ENCODE data around the gene MEGF8.

Gene MEGF8

GRCh38 chr19:42356686-42357085 lies 31.3 kb downstream of the MEGF8 start:
- DNase-seq (ENCODE audit: low read depth, low spot score), result no peak
- H3K4me1 ChIP-seq (ENCODE audit: control insufficient read depth, insufficient read depth, low read length), result no peaks in the 10 kb centered on the region
- no peak overlapping the region for H3K4me3 ChIP-seq (ENCODE audit: low read length)
- H3K27ac ChIP-seq (ENCODE audit: low read length), result no peak overlapping the region
- no peaks in the 10 kb centered on the region for H3K9me3 ChIP-seq (ENCODE audit: control insufficient read depth, insufficient read depth, low read length)
- no CpG with 5 or more reads among the region's 15 CpGs for whole genome bisulfite sequencing (ENCODE audit: insufficient coverage, insufficient read length)
- H3K36me3 ChIP-seq (ENCODE audit: control insufficient read depth, insufficient read depth, low read length), result peaks cover 11% of the 10 kb centered on the region; the same call in 1 of the 2 replicates
- no peaks in the 10 kb centered on the region for H3K27me3 ChIP-seq (ENCODE audit: control insufficient read depth, insufficient read depth, low read length)

GRCh38 chr19:42357290-42357689 lies 31.9 kb downstream of the MEGF8 start:
- Histone ChIP-seq H3K27me3 (ENCODE audit: control insufficient read depth, insufficient read depth, low read length) (no peaks in the 10 kb centered on the region), H3K4me1 (ENCODE audit: control insufficient read depth, insufficient read depth, low read length) (no peaks in the 10 kb centered on the region), H3K27ac (ENCODE audit: low read length) (no peak overlapping the region), H3K36me3 (ENCODE audit: control insufficient read depth, insufficient read depth, low read length) (peaks cover 11% of the 10 kb centered on the region; the same call in 1 of the 2 replicates), H3K9me3 (ENCODE audit: control insufficient read depth, insufficient read depth, low read length) (no peaks in the 10 kb centered on the region), H3K4me3 (ENCODE audit: low read length) (no peak overlapping the region)
- WGBS (ENCODE audit: insufficient coverage, insufficient read length), result no CpG with 5 or more reads among the region's 12 CpGs
- no peak for DNase-seq (ENCODE audit: low read depth, low spot score)

- peaks cover 13% of the 10 kb centered on the region for H3K36me3 ChIP-seq (ENCODE audit: control insufficient read depth, insufficient read depth, low read length)
- no peaks in the 10 kb centered on the region for H3K4me1 ChIP-seq (ENCODE audit: control insufficient read depth, insufficient read depth, low read length)
- peak; percentile 31 for DNase-seq (ENCODE audit: low read depth, low spot score)
- no peak overlapping the region for H3K4me3 ChIP-seq (ENCODE audit: low read length)
- no peak overlapping the region for H3K27ac ChIP-seq (ENCODE audit: low read length)
- H3K27me3 ChIP-seq (ENCODE audit: control insufficient read depth, insufficient read depth, low read length), result no peaks in the 10 kb centered on the region
- WGBS (ENCODE audit: insufficient coverage, insufficient read length), result no CpG with 5 or more reads among the region's 16 CpGs
- H3K9me3 ChIP-seq (ENCODE audit: control insufficient read depth, insufficient read depth, low read length), result 0 out of 2 replicates have a peak, but pooled peaks cover 2% of the 10 kb centered on the region
These were observed 35.5 kb downstream of the MEGF8 start for GRCh38 chr19:42360787-42361544.

GRCh38 chr19:42361545-42361910 lies 36.1 kb downstream of the MEGF8 start:
- H3K4me3 ChIP-seq (ENCODE audit: low read length), result no peak overlapping the region
- H3K9me3 ChIP-seq (ENCODE audit: control insufficient read depth, insufficient read depth, low read length), result 0 out of 2 replicates have a peak, but pooled peaks cover 2% of the 10 kb centered on the region
- no peaks in the 10 kb centered on the region for H3K4me1 ChIP-seq (ENCODE audit: control insufficient read depth, insufficient read depth, low read length)
- no peaks in the 10 kb centered on the region for H3K27me3 ChIP-seq (ENCODE audit: control insufficient read depth, insufficient read depth, low read length)
- no CpG with 5 or more reads among the region's 7 CpGs for WGBS (ENCODE audit: insufficient coverage, insufficient read length)
- no peak overlapping the region for H3K27ac ChIP-seq (ENCODE audit: low read length)
- DNase-seq (ENCODE audit: low read depth, low spot score), result no peak
- H3K36me3 ChIP-seq (ENCODE audit: control insufficient read depth, insufficient read depth, low read length), result peaks cover 13% of the 10 kb centered on the region

GRCh38 chr19:42362342-42362741 lies 36.9 kb downstream of the MEGF8 start:
- no peak overlapping the region for H3K27ac ChIP-seq (ENCODE audit: low read length)
- H3K4me3 ChIP-seq (ENCODE audit: low read length), result no peak overlapping the region
- peaks cover 7% of the 10 kb centered on the region for H3K36me3 ChIP-seq (ENCODE audit: control insufficient read depth, insufficient read depth, low read length)
- H3K9me3 ChIP-seq (ENCODE audit: control insufficient read depth, insufficient read depth, low read length), result 0 out of 2 replicates have a peak, but pooled peaks cover 2% of the 10 kb centered on the region
- WGBS (ENCODE audit: insufficient coverage, insufficient read length), result no CpG with 5 or more reads among the region's 14 CpGs
- no peak for DNase-seq (ENCODE audit: low read depth, low spot score)
- H3K4me1 ChIP-seq (ENCODE audit: control insufficient read depth, insufficient read depth, low read length), result no peaks in the 10 kb centered on the region
- no peaks in the 10 kb centered on the region for H3K27me3 ChIP-seq (ENCODE audit: control insufficient read depth, insufficient read depth, low read length)

GRCh38 chr19:42362891-42363440 lies 37.5 kb downstream of the MEGF8 start:
- Histone ChIP-seq H3K9me3 (ENCODE audit: control insufficient read depth, insufficient read depth, low read length) (0 out of 2 replicates have a peak, but pooled peaks cover 2% of the 10 kb centered on the region), H3K4me3 (ENCODE audit: low read length) (no peak overlapping the region), H3K27me3 (ENCODE audit: control insufficient read depth, insufficient read depth, low read length) (no peaks in the 10 kb centered on the region), H3K4me1 (ENCODE audit: control insufficient read depth, insufficient read depth, low read length) (0 out of 2 replicates have a peak, but pooled peaks cover under 1% of the 10 kb centered on the region), H3K27ac (ENCODE audit: low read length) (no peak overlapping the region), H3K36me3 (ENCODE audit: control insufficient read depth, insufficient read depth, low read length) (peaks cover 6% of the 10 kb centered on the region)
- no CpG with 5 or more reads among the region's 13 CpGs for WGBS (ENCODE audit: insufficient coverage, insufficient read length)
- DNase-seq (ENCODE audit: low read depth, low spot score), result no peak

GRCh38 chr19:42363614-42364346 lies 38.3 kb downstream of the MEGF8 start:
- H3K9me3 ChIP-seq (ENCODE audit: control insufficient read depth, insufficient read depth, low read length), result 0 out of 2 replicates have a peak, but pooled peaks cover 2% of the 10 kb centered on the region
- DNase-seq (ENCODE audit: low read depth, low spot score), result no peak
- peaks cover 4% of the 10 kb centered on the region; the same call in 1 of the 2 replicates for H3K4me1 ChIP-seq (ENCODE audit: control insufficient read depth, insufficient read depth, low read length)
- WGBS (ENCODE audit: insufficient coverage, insufficient read length), result no CpG with 5 or more reads among the region's 17 CpGs
- no peak overlapping the region for H3K4me3 ChIP-seq (ENCODE audit: low read length)
- peaks cover 6% of the 10 kb centered on the region for H3K36me3 ChIP-seq (ENCODE audit: control insufficient read depth, insufficient read depth, low read length)
- H3K27me3 ChIP-seq (ENCODE audit: control insufficient read depth, insufficient read depth, low read length), result no peaks in the 10 kb centered on the region
- no peak overlapping the region for H3K27ac ChIP-seq (ENCODE audit: low read length)

- H3K36me3 ChIP-seq (ENCODE audit: control insufficient read depth, insufficient read depth, low read length), result peaks cover 9% of the 10 kb centered on the region
- no CpG with 5 or more reads among the region's 1 CpG for WGBS (ENCODE audit: insufficient coverage, insufficient read length)
- H3K4me3 ChIP-seq (ENCODE audit: low read length), result no peak overlapping the region
- 0 out of 2 replicates have a peak, but pooled peaks cover 2% of the 10 kb centered on the region for H3K9me3 ChIP-seq (ENCODE audit: control insufficient read depth, insufficient read depth, low read length)
- H3K4me1 ChIP-seq (ENCODE audit: control insufficient read depth, insufficient read depth, low read length), result peaks cover 16% of the 10 kb centered on the region
- no peak overlapping the region for H3K27ac ChIP-seq (ENCODE audit: low read length)
- H3K27me3 ChIP-seq (ENCODE audit: control insufficient read depth, insufficient read depth, low read length), result no peaks in the 10 kb centered on the region
- DNase-seq (ENCODE audit: low read depth, low spot score), result no peak
These were observed 41.2 kb downstream of the MEGF8 start for GRCh38 chr19:42366673-42367072.

GRCh38 chr19:42367929-42368328 lies 42.5 kb downstream of the MEGF8 start:
- Histone ChIP-seq H3K4me1 (ENCODE audit: control insufficient read depth, insufficient read depth, low read length) (peaks cover 16% of the 10 kb centered on the region), H3K9me3 (ENCODE audit: control insufficient read depth, insufficient read depth, low read length) (0 out of 2 replicates have a peak, but pooled peaks cover 2% of the 10 kb centered on the region), H3K27ac (ENCODE audit: low read length) (no peak overlapping the region), H3K4me3 (ENCODE audit: low read length) (no peak overlapping the region), H3K36me3 (ENCODE audit: control insufficient read depth, insufficient read depth, low read length) (peaks cover 9% of the 10 kb centered on the region), H3K27me3 (ENCODE audit: control insufficient read depth, insufficient read depth, low read length) (no peaks in the 10 kb centered on the region)
- no CpG with 5 or more reads among the region's 4 CpGs for WGBS (ENCODE audit: insufficient coverage, insufficient read length)
- no peak for DNase-seq (ENCODE audit: low read depth, low spot score)

GRCh38 chr19:42368360-42368759 lies 42.9 kb downstream of the MEGF8 start:
- Histone ChIP-seq H3K27me3 (ENCODE audit: control insufficient read depth, insufficient read depth, low read length) (no peaks in the 10 kb centered on the region), H3K4me1 (ENCODE audit: control insufficient read depth, insufficient read depth, low read length) (peaks cover 16% of the 10 kb centered on the region), H3K9me3 (ENCODE audit: control insufficient read depth, insufficient read depth, low read length) (0 out of 2 replicates have a peak, but pooled peaks cover 2% of the 10 kb centered on the region), H3K36me3 (ENCODE audit: control insufficient read depth, insufficient read depth, low read length) (peaks cover 9% of the 10 kb centered on the region), H3K4me3 (ENCODE audit: low read length) (no peak overlapping the region), H3K27ac (ENCODE audit: low read length) (no peak overlapping the region)
- no CpG with 5 or more reads among the region's 11 CpGs for WGBS (ENCODE audit: insufficient coverage, insufficient read length)
- no peak for DNase-seq (ENCODE audit: low read depth, low spot score)
